T1000 (cell line): Measurements from ENCODE around the gene RFX2.

Source experiments
- DNase-seq: peaks from one replicate; lab custom pipeline; 2025; ENCODE audit warnings: mixed read lengths; lab: John Stamatoyannopoulos, UW

The RFX2 gene

DNA sequence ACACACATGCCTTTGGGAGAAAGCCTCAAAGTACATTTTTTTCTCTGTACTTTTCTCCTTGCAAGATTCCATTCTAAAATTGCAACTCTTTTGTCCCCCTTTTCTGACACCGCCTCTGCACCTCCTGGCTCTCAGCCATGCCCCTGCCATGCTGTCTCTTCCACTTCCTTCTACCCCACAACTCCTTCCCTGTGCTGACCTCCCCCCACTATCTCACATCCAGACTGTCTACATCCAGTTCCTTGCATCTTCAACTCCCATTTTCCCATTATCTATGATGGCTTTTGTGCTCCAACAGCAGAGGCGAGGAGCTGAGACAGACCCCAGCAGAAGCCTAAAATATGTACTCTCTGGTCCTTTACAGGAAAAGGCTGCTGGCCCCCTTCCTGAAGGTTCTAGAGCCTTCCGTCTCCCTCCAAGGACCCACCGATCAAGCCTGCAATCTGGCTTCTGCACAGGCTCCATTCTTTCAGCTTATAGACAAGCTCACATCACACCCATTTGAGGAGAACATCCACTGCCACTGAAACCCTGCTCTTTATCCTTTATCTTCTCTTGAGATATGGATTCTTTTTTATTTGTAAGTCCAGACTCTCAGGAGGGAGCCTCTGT is 50.2 kb downstream of the RFX2 start:
- no peak for DNase-seq

DNA sequence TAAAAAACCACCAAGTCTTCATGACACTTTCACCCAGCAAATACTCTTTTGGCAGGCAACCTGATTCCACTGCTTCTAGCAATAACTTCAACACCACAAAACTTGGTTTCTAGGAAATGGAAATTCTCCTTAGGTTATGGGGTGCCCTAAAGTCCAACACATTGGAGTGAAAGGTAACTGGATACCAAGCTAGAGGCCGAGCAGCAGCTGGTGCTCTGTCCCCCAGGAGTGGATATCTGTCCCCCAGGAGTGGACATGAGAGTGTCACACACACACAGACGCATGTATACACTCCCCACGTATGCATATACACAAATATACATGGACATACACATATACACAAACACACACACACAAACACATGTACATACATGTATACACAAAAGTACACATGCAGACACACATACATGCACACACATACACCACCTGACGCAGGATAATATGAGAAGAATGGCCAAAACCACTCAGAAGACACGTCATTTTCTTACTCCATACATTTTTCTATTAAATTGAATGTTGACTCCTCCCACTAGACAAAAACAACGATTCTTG is 50.8 kb downstream of the RFX2 start:
- no peak for DNase-seq

GRCh38 chr19:6058518-6059201 is 51.6 kb downstream of the RFX2 start:
- no peak for DNase-seq

DNA sequence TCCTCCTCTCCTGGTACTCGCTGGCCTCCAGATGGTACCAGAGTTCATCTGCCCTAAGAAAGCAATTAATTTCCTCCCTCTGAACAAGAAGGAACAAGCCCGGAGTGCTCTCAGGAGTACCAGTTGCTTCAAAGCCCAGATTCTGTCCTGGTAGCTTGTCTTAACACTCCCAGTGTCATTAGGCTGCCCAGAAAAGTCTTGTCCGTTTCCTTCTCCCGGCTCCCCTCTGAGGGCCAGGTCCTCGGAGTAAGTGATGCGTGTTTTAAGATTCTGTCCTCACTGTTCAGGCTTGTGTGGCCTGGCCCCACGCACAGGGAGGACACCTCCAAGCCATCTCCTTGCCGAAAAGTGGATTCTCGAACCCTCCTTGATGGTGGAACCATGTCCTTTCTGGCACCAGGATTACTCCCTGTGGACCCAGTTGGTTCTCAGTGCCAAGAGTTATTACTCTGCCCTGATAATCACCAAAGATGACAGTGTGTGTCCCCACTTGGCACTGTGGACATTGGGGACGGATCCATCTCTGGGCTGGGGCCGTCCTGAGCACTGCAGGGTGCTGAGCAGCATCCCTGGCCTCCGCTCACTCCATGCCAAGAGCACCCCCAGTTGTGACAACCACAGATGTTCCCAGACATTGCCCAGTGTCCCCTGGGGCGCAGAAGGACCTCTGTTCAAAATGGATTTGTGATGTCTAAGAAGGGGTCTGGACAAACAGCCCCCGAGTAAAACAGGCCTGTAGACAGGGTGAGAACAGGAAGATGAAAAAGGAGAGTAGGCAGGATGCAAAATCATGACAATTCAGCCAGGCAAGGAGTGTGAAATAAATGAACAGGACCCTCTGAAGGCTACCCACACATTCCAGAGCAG is 52.4 kb downstream of the RFX2 start:
- no peak for DNase-seq

DNA sequence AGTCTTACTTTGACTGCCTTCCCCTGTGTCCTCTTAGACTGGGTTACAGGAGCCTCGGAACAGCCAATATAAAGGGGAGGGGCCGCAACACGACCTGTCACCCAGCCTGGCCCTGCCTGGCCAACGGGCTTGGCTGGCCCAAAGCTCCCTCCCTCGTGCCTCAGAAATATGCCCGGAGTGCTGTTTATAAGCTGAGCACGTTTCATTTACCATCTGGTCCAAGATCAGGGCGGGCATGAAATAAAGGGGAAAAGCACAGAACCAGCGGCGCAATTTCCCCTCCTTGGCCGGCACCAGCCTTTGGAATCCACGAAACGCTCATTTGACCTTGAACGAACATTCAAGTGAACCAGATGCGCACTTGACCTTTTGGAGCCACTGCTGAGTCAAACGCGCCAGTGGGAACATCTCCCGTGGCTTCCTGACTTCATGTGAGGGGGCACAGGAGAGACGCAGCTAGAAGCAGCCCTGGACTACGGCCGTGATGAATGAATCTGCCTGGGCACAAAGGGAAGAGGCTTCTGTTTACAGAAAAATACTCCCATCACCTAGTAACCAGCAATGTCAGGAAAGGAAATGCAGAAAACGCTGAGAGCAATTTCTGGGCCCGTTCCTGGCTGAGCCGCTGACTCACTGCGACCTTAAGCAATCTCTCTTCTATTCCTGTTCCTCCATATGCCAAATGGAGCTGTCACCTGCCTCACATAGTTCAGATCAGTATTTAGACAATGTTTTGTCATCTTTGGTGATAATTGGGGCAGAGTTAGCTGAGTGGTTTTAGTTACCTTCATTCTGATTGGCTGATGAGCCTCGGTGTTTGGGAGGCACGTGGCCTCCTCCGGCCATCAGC is 53.3 kb downstream of the RFX2 start:
- DNase-seq = peak; percentile 62

GRCh38 chr19:6056282-6056741 is 54.0 kb downstream of the RFX2 start:
- DNase-seq = no peak

DNA sequence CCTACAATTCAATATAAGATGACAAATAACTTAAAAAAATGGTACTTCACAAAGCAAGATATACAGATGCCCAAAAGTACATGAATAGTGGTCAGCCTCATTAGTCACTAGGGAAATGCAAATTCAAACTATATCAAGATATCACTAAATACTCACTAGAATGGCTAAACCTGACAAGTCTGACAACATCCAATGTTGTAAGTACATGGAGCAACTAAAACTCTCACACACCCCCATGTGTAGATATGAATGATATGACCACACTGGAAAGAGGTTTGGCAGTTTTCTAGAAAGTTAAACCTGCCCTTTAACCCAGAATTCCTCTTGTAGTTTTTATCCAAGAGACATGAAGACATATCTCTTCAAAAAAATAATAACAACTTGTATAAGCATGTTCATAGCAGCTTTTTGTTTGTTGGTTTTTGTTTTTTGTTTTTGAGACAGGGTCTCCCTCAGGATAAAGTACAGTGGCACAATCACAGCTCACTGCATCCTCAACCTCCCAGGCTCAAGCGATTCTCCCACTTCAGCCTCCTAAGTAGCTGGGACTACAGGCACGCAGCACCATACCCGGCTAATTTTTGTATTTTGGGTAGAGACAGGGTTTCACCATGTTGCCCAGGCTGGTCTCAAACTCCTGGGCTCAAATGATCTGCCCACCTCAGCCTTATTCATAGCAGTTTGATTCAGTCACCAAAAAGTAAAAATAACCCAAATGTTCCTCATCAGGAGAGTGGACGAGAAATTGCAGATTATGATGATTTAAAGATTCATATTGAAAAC is 55.1 kb downstream of the RFX2 start:
- DNase-seq = no peak

DNA sequence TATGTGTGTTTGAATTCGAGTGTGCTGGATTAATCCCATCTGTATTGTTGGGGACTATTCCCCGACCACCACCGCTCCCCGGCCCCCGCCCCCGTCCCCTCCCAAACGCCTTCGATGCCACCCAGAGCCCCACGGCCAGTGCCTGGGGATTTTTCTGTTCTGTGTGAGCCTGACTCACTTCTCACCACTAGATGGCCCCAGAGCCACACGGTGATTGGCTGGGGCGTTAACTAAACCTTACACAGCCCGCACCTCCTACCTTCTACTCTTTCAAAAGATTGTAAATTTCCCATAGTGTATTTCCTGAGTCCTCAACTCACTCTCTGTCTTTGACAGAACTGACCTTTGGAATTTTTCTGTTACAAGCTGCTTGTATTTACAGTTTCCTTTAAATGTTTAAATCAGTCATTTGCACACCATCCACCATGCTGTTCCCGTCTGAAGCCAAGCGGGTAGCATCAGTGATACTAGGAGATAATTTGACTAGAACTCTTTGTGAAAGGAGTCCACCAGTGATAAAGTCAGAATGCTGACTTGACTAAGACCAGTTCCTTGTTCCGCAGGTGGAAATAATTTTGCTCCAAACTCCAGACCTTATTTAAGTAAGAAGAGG is 61.4 kb downstream of the RFX2 start:
- DNase-seq = peak; percentile 42

DNA sequence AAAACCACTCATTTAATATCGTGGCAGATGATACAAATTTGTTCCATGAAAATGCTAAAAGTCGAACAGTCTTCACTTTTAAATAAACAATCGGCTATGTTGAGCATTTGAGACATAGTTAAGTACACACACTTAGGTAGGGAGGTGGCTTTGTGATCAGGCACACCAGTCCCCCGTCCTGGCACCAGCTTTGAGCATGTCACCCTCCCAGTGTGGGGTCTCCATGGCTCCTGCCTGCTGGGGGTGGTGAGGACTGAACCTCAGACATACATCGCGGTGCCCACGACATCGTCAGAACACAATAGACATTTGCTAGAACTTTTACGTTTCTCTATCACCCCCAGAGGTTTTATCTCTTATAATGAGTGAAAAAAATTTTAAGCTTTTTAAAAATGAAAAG is 62.0 kb downstream of the RFX2 start:
- no peak for DNase-seq

DNA sequence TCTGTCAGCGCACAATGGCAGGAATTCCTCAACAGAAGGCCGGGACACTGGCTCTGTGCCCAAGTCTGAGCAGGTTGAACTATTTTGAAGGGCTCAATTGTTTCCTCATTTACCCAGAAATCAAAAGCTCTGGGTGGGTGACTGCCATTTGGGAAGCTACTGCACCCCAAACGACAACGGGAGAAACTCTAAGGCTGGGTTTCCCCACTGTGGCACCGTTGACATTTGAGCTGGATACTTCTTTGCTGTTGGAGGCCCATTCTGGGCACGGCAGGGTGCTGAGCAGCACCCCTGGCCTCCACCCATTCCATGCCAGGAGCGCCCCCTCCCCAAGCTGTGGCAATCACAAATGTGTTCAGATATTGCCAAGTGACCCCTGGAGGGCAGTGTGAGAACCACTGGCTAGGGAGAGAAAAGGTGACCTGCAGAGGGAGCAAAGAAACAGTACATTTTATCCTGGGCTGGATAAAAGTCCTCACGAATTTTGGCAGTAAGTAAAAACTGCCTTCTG is 62.5 kb downstream of the RFX2 start:
- DNase-seq = no peak

DNA sequence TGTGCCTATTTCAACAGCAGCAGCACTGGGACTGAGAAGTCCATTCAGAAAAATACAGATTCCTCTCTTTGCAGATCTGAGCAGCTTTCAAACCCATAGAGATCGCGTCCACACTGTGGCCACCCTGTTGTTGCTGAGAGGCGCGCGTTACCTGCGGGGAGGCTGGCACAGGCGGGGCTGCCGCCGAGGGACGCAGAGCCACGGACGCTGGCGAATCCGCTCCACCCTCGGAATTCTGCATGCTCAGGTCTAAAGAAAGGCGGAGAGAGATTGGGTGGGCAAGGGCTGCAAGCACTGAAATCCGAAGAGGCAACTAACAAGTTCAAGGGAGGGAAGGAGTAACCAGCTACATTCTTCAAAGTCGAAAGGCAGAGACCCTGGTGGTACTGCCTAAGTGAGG is 63.0 kb downstream of the RFX2 start:
- DNase-seq = no peak

DNA sequence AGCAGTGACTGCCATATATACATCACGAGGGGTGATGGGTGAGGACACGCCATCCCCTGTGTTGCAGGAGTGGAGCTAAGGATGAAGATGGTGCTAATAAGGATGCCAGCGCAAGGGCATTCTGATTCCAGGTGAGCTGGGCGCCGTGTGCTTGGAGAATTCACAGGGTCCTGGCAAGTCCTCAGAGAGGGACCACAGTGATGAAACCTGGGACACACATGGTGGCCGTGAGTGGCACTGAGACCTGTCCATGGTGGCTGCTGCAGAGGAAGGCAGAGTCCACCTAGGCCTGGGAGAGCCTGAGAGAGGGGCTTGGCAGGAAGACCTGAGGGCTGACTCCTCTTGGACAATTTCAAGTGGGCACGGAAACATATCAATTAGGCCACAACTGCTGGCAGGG is 65.2 kb downstream of the RFX2 start:
- DNase-seq = no peak

DNA sequence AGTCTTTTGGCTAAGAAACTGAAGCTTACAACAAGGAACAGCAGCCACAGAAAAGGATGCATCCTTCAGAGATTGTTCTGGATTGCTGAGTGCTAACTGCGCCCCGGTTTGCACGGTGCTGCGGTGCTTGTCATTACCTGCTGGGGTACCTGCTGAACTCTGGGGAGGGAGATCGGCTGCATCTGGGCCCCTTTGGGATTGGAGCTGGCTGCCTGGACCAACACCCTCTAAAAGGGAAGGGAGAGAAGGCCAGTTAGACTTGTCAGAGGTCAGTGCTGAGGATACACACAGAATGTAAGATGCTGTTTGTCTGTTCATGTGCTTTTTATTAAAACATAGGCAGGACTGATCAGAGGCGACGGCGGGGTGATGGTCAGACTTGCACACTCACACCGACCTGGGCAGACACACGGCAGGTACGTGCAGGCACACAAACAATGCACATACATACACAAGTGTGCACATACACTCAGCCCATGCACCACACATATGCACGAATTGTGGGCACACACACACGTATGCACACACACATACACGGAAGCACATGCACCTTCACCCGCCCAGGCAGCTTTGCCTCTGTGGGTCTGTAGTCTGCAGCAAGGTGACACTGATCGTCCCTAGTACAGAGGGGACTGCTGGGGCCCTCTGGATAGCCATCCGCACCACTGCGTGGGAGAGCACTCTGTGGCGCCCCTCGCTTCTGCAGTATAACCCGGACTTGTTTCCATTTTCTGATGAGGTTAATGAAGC is 66.1 kb downstream of the RFX2 start:
- DNase-seq = no peak

GRCh38 chr19:6042776-6043726 is 67.2 kb downstream of the RFX2 start:
- no peak for DNase-seq

DNA sequence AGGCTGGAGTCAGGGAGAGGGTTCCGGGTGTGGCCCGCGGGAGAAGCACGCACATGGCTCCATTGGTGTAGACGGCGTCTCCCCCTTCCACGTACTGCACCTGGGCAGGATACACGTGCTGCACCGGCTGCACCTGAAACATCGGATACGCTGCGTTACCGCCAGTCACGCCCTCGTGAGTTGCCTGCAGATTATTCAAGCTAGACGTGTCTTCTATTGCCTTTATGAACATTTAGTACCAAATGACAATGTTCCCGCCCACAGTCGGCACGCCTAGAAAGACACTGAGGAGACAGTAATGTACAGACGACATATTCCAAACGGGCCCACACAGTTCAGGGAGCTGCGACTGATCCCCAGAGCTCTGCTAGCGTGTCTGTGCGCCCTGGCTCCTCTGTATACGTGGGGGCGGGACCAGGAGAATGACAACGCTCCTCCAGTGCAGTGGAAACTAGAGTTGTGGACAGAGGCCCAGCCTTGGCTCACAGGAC is 68.3 kb downstream of the RFX2 start:
- DNase-seq = no peak

DNA sequence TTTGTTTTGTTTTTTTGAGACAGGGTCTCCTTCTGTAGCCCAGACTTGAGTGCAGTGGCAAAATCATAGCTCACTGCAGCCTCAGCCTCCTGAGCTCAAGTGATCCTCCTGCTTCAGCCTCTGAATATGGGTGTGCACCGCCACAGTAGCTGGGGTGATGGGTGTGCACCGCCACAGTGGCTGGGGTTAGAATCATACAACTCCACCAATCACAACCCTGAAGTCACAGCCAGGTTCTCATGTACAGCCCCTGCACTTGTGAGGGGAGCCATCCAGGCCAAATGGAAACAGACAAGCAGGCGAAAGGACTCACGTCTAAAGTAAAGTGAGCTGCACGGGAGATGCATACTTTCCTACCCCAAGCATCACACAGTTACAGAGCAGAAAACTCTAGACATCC is 69.2 kb downstream of the RFX2 start:
- no peak for DNase-seq

DNA sequence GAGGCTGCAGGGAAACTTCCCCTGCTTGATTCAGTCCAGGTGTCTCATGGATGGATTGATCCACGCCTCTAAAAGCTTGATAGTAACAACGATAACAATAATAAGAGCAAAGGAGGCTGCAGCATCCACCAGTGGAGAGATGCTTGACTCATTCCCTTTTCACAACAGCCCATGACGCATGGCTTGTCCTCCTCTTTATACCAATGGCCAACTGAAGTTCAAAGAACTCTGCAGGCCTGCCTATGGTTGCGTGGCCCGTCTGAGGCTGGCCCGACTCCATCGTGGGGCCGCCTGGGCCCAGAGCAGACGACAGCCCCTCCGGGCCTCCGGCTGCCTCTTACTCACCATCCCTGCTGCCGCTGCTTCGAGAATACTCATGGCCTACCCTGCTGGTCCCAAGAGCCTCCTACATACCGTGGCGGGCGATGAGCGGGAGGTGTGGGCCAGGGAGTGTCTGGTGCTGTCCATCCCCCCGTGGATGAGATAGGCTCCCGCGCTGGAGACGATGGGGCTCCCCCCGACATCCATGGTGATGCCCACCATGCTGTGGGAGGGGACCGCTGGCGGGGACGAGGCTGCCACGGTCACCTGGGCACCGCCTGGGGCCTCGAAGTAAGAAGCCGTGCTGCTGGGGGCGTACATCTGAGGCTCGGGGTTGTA is 70.6 kb downstream of the RFX2 start:
- peak; percentile 89 for DNase-seq
